ENCODE data around the gene NOTCH4. TPM values are rescaled to one million over a fixed set of nuclear protein-coding genes. Genes with fewer than 3 reads are reported as not detected.

The NOTCH4 gene
- total RNA-seq, 1 experiment from 2014 or later: 0.43 TPM

- no peaks in the 10 kb centered on the region for H3K27me3 ChIP-seq (replicated peaks; ENCODE audit: control insufficient read depth, insufficient read depth, low read length)
- POLR2A ChIA-PET: no interaction called here
- H3K4me3 ChIP-seq (ENCODE audit: low read depth, low read length): no peak overlapping the region
- no peaks in the 10 kb centered on the region for H3K4me1 Mint-ChIP-seq (ENCODE audit: low read depth, unreplicated experiment)
- no peak for DNase-seq
- no peak overlapping the region for H3K27ac Mint-ChIP-seq (ENCODE audit: unreplicated experiment)
- BruUV-seq (replicated peaks): no TSS peak
- no peaks in the 10 kb centered on the region for H3K27me3 Mint-ChIP-seq (ENCODE audit: insufficient read depth, unreplicated experiment)
- no peaks in the 10 kb centered on the region for H3K9me3 Mint-ChIP-seq (ENCODE audit: unreplicated experiment)
- no peaks in the 10 kb centered on the region for H3K4me1 ChIP-seq
- H3K9me3 ChIP-seq: no peaks in the 10 kb centered on the region
- no peaks in the 10 kb centered on the region for H3K36me3 ChIP-seq (ENCODE audit: control insufficient read depth, insufficient read depth, low read length)
- intact Hi-C loops (cut with micrococcal nuclease; ENCODE audit: unreplicated experiment): no loop called here
- CTCF ChIA-PET: no interaction called here
- no peak for TF ChIP-seq CTCF (IDR thresholded peaks at IDR 0.05; ENCODE audit: insufficient read depth in 1 of 2, low read depth in 1 of 2, low read length in 1 of 2, severe bottlenecking in 1 of 2, unreplicated experiment in 1 of 2)
- no peaks in the 10 kb centered on the region for H3K36me3 Mint-ChIP-seq (ENCODE audit: insufficient read depth, unreplicated experiment)
- no peak overlapping the region for H3K4me3 Mint-ChIP-seq (ENCODE audit: unreplicated experiment)
These were observed 2.6 kb upstream of the NOTCH4 start for GRCh38 chr6:32226434-32226833.

DNA sequence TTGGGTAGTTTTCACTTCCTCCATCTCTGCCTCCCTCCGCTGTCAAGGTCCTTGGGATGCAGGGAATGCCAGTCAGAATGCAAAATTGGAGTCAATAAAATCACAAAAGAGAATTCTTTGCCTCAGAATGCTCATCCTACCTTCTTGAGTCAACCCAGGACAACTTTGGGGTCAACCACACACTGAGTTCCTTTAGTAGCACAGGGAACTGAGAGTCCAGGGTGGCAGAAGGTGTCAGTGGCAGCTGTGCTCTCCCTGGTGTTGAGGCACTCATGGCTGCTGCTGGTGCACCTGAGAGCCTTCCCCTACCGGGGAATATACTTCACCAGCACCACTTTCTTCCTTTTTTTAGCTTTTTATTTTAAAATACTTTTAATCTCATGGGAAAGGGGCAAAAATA, 829 bp upstream of the NOTCH4 start:
- no peaks in the 10 kb centered on the region for H3K4me1 ChIP-seq
- Mint-ChIP-seq H3K4me3 (ENCODE audit: unreplicated experiment) (no peak overlapping the region), H3K36me3 (ENCODE audit: insufficient read depth, unreplicated experiment) (no peaks in the 10 kb centered on the region), H3K9me3 (ENCODE audit: unreplicated experiment) (no peaks in the 10 kb centered on the region), H3K27ac (ENCODE audit: unreplicated experiment) (no peak overlapping the region), H3K4me1 (ENCODE audit: low read depth, unreplicated experiment) (no peaks in the 10 kb centered on the region), H3K27me3 (ENCODE audit: insufficient read depth, unreplicated experiment) (no peaks in the 10 kb centered on the region)
- H3K36me3 ChIP-seq (ENCODE audit: control insufficient read depth, insufficient read depth, low read length): no peaks in the 10 kb centered on the region
- BruUV-seq (replicated peaks): no TSS peak
- no peak for DNase-seq
- H3K4me3 ChIP-seq (ENCODE audit: low read depth, low read length): no peak overlapping the region
- CTCF ChIA-PET: no interaction called here
- TF ChIP-seq CTCF (IDR thresholded peaks at IDR 0.05; ENCODE audit: insufficient read depth in 1 of 2, low read depth in 1 of 2, low read length in 1 of 2, severe bottlenecking in 1 of 2, unreplicated experiment in 1 of 2): no peak
- intact Hi-C loops (cut with micrococcal nuclease; ENCODE audit: unreplicated experiment): no loop called here
- POLR2A ChIA-PET: no interaction called here
- no peaks in the 10 kb centered on the region for H3K9me3 ChIP-seq
- H3K27me3 ChIP-seq (replicated peaks; ENCODE audit: control insufficient read depth, insufficient read depth, low read length): no peaks in the 10 kb centered on the region

DNA sequence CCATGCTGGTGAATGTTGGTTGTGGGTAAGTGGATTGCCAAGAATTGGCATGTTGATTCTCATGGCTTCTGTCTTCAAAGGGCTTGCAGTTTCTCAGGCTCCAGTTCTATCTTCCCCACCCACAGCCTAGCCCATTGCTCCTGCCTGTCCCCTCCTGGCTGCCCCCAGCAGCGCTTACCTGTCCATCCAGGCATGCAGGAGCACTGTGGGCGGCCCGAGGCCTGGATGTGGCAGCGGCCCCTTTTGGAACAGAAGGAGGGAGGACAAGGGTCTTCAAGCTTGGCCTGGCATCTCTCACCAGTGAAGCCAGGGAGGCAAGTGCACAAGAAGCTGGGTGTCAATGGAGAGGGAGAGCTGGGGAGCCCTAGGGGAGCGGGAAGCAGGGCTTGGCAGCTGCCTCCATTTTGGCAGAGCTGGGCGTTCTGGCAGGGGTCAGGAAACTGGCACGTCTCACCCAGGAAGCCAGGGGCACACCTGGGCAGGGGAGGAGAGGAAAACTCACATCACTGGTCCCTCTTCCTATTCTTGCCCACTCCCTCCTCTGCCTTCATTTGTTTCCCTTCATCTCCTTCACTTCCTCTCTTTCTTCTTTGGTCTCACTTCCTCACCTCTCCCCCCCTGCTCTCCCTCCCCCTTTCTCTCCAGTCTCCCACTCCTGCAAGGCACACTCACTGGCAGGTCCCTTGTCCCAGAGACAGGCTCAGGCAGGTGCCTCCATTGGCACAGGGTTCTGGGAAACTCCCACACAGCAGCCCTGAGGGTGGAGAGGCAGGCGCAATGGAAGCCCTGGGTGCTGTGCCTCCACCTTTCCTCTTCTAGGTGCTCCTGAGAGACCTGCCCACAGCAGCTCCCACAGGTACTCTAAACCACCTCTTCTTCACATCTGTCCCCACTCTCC, 1.3 kb downstream of the NOTCH4 start:
- Mint-ChIP-seq H3K4me3 (ENCODE audit: unreplicated experiment) (no peak overlapping the region), H3K9me3 (ENCODE audit: unreplicated experiment) (no peaks in the 10 kb centered on the region), H3K27me3 (ENCODE audit: insufficient read depth, unreplicated experiment) (peaks cover under 1% of the 10 kb centered on the region), H3K4me1 (ENCODE audit: low read depth, unreplicated experiment) (no peaks in the 10 kb centered on the region), H3K27ac (ENCODE audit: unreplicated experiment) (no peak overlapping the region), H3K36me3 (ENCODE audit: insufficient read depth, unreplicated experiment) (no peaks in the 10 kb centered on the region)
- H3K9me3 ChIP-seq: no peaks in the 10 kb centered on the region
- no peaks in the 10 kb centered on the region for H3K36me3 ChIP-seq (ENCODE audit: control insufficient read depth, insufficient read depth, low read length)
- intact Hi-C loops (cut with micrococcal nuclease; ENCODE audit: unreplicated experiment): no loop called here
- BruUV-seq (replicated peaks): no TSS peak
- H3K27me3 ChIP-seq (replicated peaks; ENCODE audit: control insufficient read depth, insufficient read depth, low read length): no peaks in the 10 kb centered on the region
- no peak for DNase-seq
- no peak for TF ChIP-seq CTCF (IDR thresholded peaks at IDR 0.05; ENCODE audit: insufficient read depth in 1 of 2, low read depth in 1 of 2, low read length in 1 of 2, severe bottlenecking in 1 of 2, unreplicated experiment in 1 of 2)
- no peak overlapping the region for H3K4me3 ChIP-seq (ENCODE audit: low read depth, low read length)
- ChIA-PET POLR2A (no interaction called here), CTCF (no interaction called here)
- H3K4me1 ChIP-seq: no peaks in the 10 kb centered on the region

Data from Caco-2 (cell line).